ENCODE data around the gene FUCA2. TPM values are rescaled to one million over a fixed set of nuclear protein-coding genes. Genes with fewer than 3 reads are reported as not detected.
"Not testable (repeated sequence)": the region's sequence is repeated elsewhere in the genome, so short reads cannot be mapped to it uniquely, and the experiment has no call there.

Gene FUCA2
- total and polyA plus RNA-seq, 4 donors: 24.8 to 79.3 (median 41.5) TPM

DNA sequence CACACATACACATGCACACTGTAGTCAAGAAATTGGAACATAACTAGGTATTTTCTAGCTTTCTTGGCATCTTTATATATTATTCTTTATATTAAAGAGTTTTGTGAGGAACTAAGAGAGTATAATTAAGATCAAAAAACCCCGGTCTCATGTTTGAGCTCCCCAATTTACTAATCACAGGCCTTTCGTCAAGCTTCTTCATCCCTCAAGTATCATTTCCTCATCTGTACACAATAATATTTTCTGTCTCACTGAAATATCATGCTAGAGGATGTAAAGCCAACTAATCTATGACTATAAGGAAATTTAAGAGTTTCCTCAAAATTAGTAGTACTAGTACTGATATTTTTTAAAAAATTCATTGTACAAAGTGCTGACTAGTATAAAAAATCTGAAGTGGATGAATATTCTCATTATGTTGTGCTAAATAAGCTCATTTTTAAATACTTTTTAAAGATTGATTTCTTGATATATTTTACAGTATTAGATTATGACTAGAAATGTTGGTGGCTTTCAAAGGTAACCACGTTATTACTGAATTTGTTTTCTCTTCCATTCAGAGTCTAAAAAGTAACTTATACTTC is 32.9 kb downstream of the FUCA2 start:
- no peaks in the 10 kb centered on the region for H3K4me1 ChIP-seq (ENCODE audit: control insufficient read depth in 5 of 5, insufficient read depth in 5 of 5, low read length in 5 of 5)
- WGBS, 2 donors: 86 to 89% methylated on average over 3 of the region's 3 CpGs
- no peak overlapping the region for H3K9ac ChIP-seq (ENCODE audit: insufficient read depth in 1 of 2, low read length in 2 of 2)
- H3K9me3 ChIP-seq (ENCODE audit: control insufficient read depth in 4 of 4, insufficient read depth in 3 of 4, low read length in 3 of 4): no peaks in the 10 kb centered on the region
- DNase-seq (no peak), ATAC-seq (ENCODE audit: insufficient read depth, low FRiP score) (no peak)
- TF ChIP-seq, protein P1, sequence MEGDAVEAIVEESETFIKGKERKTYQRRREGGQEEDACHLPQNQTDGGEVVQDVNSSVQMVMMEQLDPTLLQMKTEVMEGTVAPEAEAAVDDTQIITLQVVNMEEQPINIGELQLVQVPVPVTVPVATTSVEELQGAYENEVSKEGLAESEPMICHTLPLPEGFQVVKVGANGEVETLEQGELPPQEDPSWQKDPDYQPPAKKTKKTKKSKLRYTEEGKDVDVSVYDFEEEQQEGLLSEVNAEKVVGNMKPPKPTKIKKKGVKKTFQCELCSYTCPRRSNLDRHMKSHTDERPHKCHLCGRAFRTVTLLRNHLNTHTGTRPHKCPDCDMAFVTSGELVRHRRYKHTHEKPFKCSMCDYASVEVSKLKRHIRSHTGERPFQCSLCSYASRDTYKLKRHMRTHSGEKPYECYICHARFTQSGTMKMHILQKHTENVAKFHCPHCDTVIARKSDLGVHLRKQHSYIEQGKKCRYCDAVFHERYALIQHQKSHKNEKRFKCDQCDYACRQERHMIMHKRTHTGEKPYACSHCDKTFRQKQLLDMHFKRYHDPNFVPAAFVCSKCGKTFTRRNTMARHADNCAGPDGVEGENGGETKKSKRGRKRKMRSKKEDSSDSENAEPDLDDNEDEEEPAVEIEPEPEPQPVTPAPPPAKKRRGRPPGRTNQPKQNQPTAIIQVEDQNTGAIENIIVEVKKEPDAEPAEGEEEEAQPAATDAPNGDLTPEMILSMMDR (IDR thresholded peaks at IDR 0.05; ENCODE audit: control extremely low read depth, extremely low read depth): no peak
- H3K4me3 ChIP-seq: no peak overlapping the region
- H3K27me3 ChIP-seq (ENCODE audit: control insufficient read depth in 3 of 3, insufficient read depth in 3 of 3, low read length in 2 of 3): no peaks in the 10 kb centered on the region
- peaks cover under 1 to 8% (median 4%) of the 10 kb centered on the region in 4 donors for H3K36me3 ChIP-seq (ENCODE audit: control insufficient read depth in 4 of 4, insufficient read depth in 4 of 4, low read length in 4 of 4)
- H3K27ac ChIP-seq (ENCODE audit: low read depth in 1 of 2, low read length in 1 of 2): no peak overlapping the region

DNA sequence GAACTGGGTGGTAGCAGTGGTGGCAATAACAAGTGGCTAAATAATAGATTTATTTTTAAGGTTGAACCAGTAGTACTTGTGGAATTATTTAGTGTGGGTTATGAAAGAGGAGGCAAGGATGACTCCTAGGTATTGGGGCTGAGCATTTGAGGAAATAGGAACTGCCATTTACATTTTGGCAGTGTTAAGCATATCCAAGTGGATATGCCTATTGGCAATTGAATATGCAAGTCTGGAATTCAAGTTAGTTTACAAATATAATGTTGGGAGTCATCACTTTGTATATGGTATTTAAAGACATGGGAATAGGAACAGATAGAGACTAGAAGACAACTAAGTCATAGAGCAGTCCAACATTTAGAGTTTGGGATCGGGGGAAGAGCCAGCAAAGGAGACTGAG is 35.0 kb downstream of the FUCA2 start:
- TF ChIP-seq, protein P1 (IDR thresholded peaks at IDR 0.05; ENCODE audit: control extremely low read depth, extremely low read depth): no peak
- ATAC-seq (ENCODE audit: insufficient read depth, low FRiP score): no peak
- H3K36me3 ChIP-seq (ENCODE audit: control insufficient read depth in 4 of 4, insufficient read depth in 4 of 4, low read length in 4 of 4): peaks cover 4 to 16% (median 9%) of the 10 kb centered on the region in 4 donors

DNA sequence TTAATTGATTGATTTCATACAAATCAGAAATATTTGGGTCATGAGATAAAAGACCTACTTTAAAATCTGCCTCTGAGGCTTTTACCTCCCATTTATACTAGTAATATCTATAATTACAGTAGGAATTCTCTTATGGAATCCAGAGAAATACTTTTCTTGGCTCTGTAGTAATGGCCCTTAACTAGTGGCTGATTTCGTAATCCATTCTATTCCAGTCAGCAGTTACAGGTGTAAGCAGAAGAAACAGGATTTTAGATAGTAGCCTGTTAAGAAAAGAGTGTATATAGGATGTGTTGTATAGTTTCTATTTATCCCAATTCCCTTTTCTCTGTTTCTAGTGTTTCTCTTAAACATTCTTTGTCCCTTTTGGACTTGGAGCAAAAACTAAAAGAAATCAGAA is 39.7 kb downstream of the FUCA2 start:
- no peaks in the 10 kb centered on the region for H3K27me3 ChIP-seq (ENCODE audit: control insufficient read depth in 3 of 3, insufficient read depth in 3 of 3, low read length in 2 of 3)
- H3K9ac ChIP-seq (ENCODE audit: insufficient read depth in 1 of 2, low read length in 2 of 2): no peak overlapping the region
- DNase-seq (no peak), ATAC-seq (ENCODE audit: insufficient read depth, low FRiP score) (no peak)
- 88 to 97% methylated on average over 1 of the region's 1 CpG for WGBS, 2 donors
- TF ChIP-seq, protein P1 (IDR thresholded peaks at IDR 0.05; ENCODE audit: control extremely low read depth, extremely low read depth): no peak
- H3K4me1 ChIP-seq (ENCODE audit: control insufficient read depth in 5 of 5, insufficient read depth in 5 of 5, low read length in 5 of 5): no peaks in the 10 kb centered on the region
- H3K9me3 ChIP-seq (ENCODE audit: control insufficient read depth in 4 of 4, insufficient read depth in 3 of 4, low read length in 3 of 4): no peaks in the 10 kb centered on the region
- peaks cover under 1 to 19% (median 7%) of the 10 kb centered on the region in 4 donors for H3K36me3 ChIP-seq (ENCODE audit: control insufficient read depth in 4 of 4, insufficient read depth in 4 of 4, low read length in 4 of 4)
- no peak overlapping the region for H3K27ac ChIP-seq (ENCODE audit: low read depth in 1 of 2, low read length in 1 of 2)
- no peak overlapping the region for H3K4me3 ChIP-seq

More for the DNA sequence above, 35.0 kb downstream of the FUCA2 start:
- Histone ChIP-seq H3K27ac (ENCODE audit: low read depth in 1 of 2, low read length in 1 of 2) (no peak overlapping the region), H3K9me3 (ENCODE audit: control insufficient read depth in 4 of 4, insufficient read depth in 3 of 4, low read length in 3 of 4) (no peaks in the 10 kb centered on the region), H3K4me1 (ENCODE audit: control insufficient read depth in 5 of 5, insufficient read depth in 5 of 5, low read length in 5 of 5) (no peaks in the 10 kb centered on the region), H3K4me3 (no peak overlapping the region), H3K27me3 (ENCODE audit: control insufficient read depth in 3 of 3, insufficient read depth in 3 of 3, low read length in 2 of 3) (no peaks in the 10 kb centered on the region), H3K9ac (ENCODE audit: insufficient read depth in 1 of 2, low read length in 2 of 2) (no peak overlapping the region)
- DNase-seq: no peak
- 96 to 100% methylated on average over 1 of the region's 1 CpG for WGBS, 2 donors

DNA sequence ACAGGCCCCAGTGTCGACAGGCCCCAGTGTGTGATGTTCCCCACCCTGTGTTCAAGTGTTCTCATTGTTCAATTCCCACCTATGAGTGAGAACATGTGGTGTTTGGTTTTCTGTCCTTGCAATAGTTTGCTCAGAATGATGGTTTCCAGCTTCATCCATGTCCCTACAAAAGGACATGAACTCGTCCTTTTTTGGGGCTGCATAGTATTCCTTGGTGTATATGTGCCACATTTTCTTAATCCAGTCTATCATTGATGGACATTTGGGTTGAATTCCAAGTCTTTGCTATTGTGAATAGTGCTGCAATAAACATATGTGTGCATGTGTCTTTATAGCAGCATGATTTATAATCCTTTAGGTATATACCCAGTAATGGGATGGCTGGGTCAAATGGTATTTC is 42.7 kb downstream of the FUCA2 start:
- H3K27ac ChIP-seq (ENCODE audit: low read depth in 1 of 2, low read length in 1 of 2); H3K9ac ChIP-seq (ENCODE audit: insufficient read depth in 1 of 2, low read length in 2 of 2); H3K27me3 ChIP-seq (ENCODE audit: control insufficient read depth in 3 of 3, insufficient read depth in 3 of 3, low read length in 2 of 3); H3K4me1 ChIP-seq (ENCODE audit: control insufficient read depth in 5 of 5, insufficient read depth in 5 of 5, low read length in 5 of 5); H3K9me3 ChIP-seq (ENCODE audit: control insufficient read depth in 4 of 4, insufficient read depth in 3 of 4, low read length in 3 of 4); DNase-seq; H3K4me3 ChIP-seq; ATAC-seq (ENCODE audit: insufficient read depth, low FRiP score): not testable (repeated sequence)
- WGBS, 2 donors: 93 to 95% methylated on average over 2 of the region's 2 CpGs
- peaks cover 0 to 23% (median 3%) of the 10 kb centered on the region in 4 donors for H3K36me3 ChIP-seq (ENCODE audit: control insufficient read depth in 4 of 4, insufficient read depth in 4 of 4, low read length in 4 of 4)
